Nephron progenitor cell (in vitro differentiated cells): ENCODE measurements around the gene OR11G2.
"Not testable (repeated sequence)": the region's sequence is repeated elsewhere in the genome, so short reads cannot be mapped to it uniquely, and the experiment has no call there.

Experiments used
- DNase-seq: peaks from one replicate; pipeline ENCODE4 v3.0.0; 2021
- H3K27ac Mint-ChIP-seq: 2 replicates; pipeline ENCODE4 v1.8.0; 2021; ENCODE audit warnings: mild to moderate bottlenecking, moderate library complexity, mixed read lengths
- H3K27me3 Mint-ChIP-seq: 2 replicates; pipeline ENCODE4 v1.8.0; 2021; ENCODE audit warnings: mild to moderate bottlenecking, low read depth, mixed read lengths; ENCODE audit not compliant: poor library complexity
- H3K36me3 Mint-ChIP-seq: 2 replicates; pipeline ENCODE4 v1.8.0; 2021; ENCODE audit warnings: low read depth, mixed read lengths
- H3K4me1 Mint-ChIP-seq: 2 replicates; pipeline ENCODE4 v1.8.0; 2021; ENCODE audit warnings: mixed read lengths
- H3K4me3 Mint-ChIP-seq: 2 replicates; pipeline ENCODE4 v1.8.0; 2021; ENCODE audit warnings: mild to moderate bottlenecking, moderate library complexity, mixed read lengths
- H3K9me3 Mint-ChIP-seq: 2 replicates; pipeline ENCODE4 v1.8.0; 2021; ENCODE audit warnings: mild to moderate bottlenecking, moderate library complexity, mixed read lengths
- TF ChIP-seq, protein P1 (sequence below): fragments of 200-600 bp; sonication (generic); IDR thresholded peaks from 2 replicates; pipeline ENCODE4 v1.5.0; 2021; ENCODE audit warnings: antibody characterized with exemption

The OR11G2 gene

GRCh38 chr14:20228681-20229080 is 38.0 kb downstream of the OR11G2 start, which contains the start of gene OR11H7:
Gene OR11H7, plus strand, starts transcription at chr14:20228981.
- H3K9me3 Mint-ChIP-seq, result peaks cover 64% of the 10 kb centered on the region
- no peak within 1 kb of the TSS for H3K4me3 Mint-ChIP-seq
- H3K36me3 Mint-ChIP-seq, result no peaks in the 10 kb centered on the region
- no peaks in the 10 kb centered on the region for H3K4me1 Mint-ChIP-seq
- no peak within 1 kb of the TSS for H3K27ac Mint-ChIP-seq
- no peak for DNase-seq
- no peaks in the 10 kb centered on the region for H3K27me3 Mint-ChIP-seq
- TF ChIP-seq, protein P1, sequence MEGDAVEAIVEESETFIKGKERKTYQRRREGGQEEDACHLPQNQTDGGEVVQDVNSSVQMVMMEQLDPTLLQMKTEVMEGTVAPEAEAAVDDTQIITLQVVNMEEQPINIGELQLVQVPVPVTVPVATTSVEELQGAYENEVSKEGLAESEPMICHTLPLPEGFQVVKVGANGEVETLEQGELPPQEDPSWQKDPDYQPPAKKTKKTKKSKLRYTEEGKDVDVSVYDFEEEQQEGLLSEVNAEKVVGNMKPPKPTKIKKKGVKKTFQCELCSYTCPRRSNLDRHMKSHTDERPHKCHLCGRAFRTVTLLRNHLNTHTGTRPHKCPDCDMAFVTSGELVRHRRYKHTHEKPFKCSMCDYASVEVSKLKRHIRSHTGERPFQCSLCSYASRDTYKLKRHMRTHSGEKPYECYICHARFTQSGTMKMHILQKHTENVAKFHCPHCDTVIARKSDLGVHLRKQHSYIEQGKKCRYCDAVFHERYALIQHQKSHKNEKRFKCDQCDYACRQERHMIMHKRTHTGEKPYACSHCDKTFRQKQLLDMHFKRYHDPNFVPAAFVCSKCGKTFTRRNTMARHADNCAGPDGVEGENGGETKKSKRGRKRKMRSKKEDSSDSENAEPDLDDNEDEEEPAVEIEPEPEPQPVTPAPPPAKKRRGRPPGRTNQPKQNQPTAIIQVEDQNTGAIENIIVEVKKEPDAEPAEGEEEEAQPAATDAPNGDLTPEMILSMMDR, result no peak

DNA sequence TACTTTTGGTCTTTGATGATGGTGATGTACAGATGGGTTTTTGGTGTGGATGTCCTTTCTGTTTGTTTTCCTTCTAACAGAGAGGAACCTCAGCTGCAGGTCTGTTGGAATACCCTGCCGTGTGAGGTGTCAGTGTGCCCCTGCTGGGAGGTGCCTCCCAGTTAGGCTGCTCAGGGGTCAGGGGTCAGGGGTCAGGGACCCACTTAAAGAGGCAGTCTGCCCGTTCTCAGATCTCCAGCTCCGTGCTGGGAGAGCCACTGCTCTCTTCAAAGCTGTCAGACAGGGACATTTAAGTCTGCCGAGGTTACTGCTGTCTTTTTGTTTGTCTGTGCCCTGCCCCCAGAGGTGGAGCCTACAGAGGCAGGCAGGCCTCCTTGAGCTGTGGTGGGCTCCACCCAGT is 44.7 kb downstream of the OR11G2 start:
- H3K9me3 Mint-ChIP-seq, result peaks cover 37% of the 10 kb centered on the region

DNA sequence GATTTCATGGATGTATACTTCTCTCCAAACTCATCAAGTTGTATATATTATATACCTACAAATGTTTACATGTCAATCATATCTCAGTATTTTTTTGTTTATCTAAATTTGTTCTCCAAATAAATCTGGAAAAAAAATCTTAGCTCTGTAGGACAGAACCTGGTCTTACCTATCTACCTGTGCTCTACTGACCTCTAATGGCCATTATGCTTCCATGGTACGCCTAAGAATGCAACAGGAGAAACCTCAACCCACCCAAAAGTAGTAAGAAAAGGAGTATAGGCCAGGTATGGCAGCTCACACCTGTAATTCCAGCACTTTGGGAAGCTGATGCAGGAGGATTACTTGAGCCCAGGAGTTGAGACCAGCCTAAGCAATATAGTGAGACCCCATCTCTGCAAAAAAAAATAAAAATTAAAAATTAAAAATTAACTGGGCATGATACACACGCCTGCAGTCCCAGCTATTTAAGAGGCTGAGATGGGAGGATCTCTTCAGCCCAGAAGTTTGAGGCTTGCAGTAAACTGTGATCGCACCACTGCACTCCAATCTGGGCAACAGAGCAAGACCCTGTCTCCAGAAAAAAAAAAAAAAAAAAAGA is 57.0 kb downstream of the OR11G2 start:
- H3K36me3 Mint-ChIP-seq, result no peaks in the 10 kb centered on the region
- H3K4me1 Mint-ChIP-seq, result no peaks in the 10 kb centered on the region
- H3K27ac Mint-ChIP-seq, result no peak overlapping the region
- H3K4me3 Mint-ChIP-seq, result no peak overlapping the region
- TF ChIP-seq, protein P1, result no peak
- peaks cover 3% of the 10 kb centered on the region for H3K27me3 Mint-ChIP-seq
- H3K9me3 Mint-ChIP-seq, result peaks cover 50% of the 10 kb centered on the region
- DNase-seq, result no peak

More for the DNA sequence above, 44.7 kb downstream of the OR11G2 start:
- not testable (repeated sequence) for H3K27ac Mint-ChIP-seq, H3K27me3 Mint-ChIP-seq, H3K4me3 Mint-ChIP-seq, DNase-seq, H3K4me1 Mint-ChIP-seq, H3K36me3 Mint-ChIP-seq
